Fibroblast of lung (primary cell): ENCODE results near the gene B3GAT3. TPM values are rescaled to one million over a fixed set of nuclear protein-coding genes. Genes with fewer than 3 reads are reported as not detected.

Source experiments
- DNase-seq, 2 donors: peaks; one replicate each; pipeline versions ENCODE4 v3.0.0 to v3.0.0-alpha.2; 2010; ENCODE audit warnings: low read depth in 2 of 2
- H2AFZ ChIP-seq: 2 replicates; pipeline ENCODE4 v1.5.1; 2012; ENCODE audit warnings: low read length, control low read depth, inconsistent platforms
- H3K27ac ChIP-seq: 2 replicates; pipeline ENCODE4 v1.5.1; 2011; ENCODE audit warnings: low read length, control low read depth; ENCODE audit not compliant: insufficient read depth
- H3K27me3 ChIP-seq: 2 replicates; pipeline ENCODE4 v1.5.1; 2011; ENCODE audit warnings: mild to moderate bottlenecking, low read length; ENCODE audit not compliant: control insufficient read depth, insufficient read depth
- H3K36me3 ChIP-seq: 2 replicates; pipeline ENCODE4 v1.5.1; 2011; ENCODE audit warnings: low read length; ENCODE audit not compliant: control insufficient read depth, insufficient read depth
- H3K4me1 ChIP-seq: 2 replicates; pipeline ENCODE4 v1.5.1; 2011; ENCODE audit warnings: low read length; ENCODE audit not compliant: control insufficient read depth, insufficient read depth; ENCODE audit errors: extremely low read depth
- H3K4me2 ChIP-seq: 2 replicates; pipeline ENCODE4 v1.5.1; 2011; ENCODE audit warnings: low read length, control low read depth; ENCODE audit not compliant: insufficient read depth; ENCODE audit errors: extremely low read depth
- H3K4me3 ChIP-seq, 4 experiments: fragments of 200-600 bp in 1 of 4; sonication (generic) in 1 of 4; replicated peaks in 1 of 4; 2 replicates each; pipeline ENCODE4 v1.5.1; 2011 to 2016; ENCODE audit warnings: low read length in 4 of 4, low read depth in 3 of 4, mild to moderate bottlenecking in 3 of 4, control low read depth in 2 of 4, inconsistent platforms in 1 of 4, mixed read lengths in 1 of 4; ENCODE audit not compliant: insufficient read depth in 1 of 4; ENCODE audit errors: control extremely low read depth in 1 of 4
- H3K79me2 ChIP-seq: 2 replicates; pipeline ENCODE4 v1.5.1; 2012; ENCODE audit warnings: mild to moderate bottlenecking, low read length, inconsistent platforms; ENCODE audit not compliant: control insufficient read depth, insufficient read depth
- H3K9ac ChIP-seq: 2 replicates; pipeline ENCODE4 v1.5.1; 2011; ENCODE audit warnings: mild to moderate bottlenecking, low read length, control low read depth; ENCODE audit not compliant: insufficient read depth
- H3K9me3 ChIP-seq: 2 replicates; pipeline ENCODE4 v1.5.1; 2012; ENCODE audit warnings: low read depth, low read length; ENCODE audit not compliant: control insufficient read depth, insufficient read depth
- H4K20me1 ChIP-seq: 2 replicates; pipeline ENCODE4 v1.5.1; 2011; ENCODE audit warnings: low read length; ENCODE audit not compliant: control insufficient read depth, insufficient read depth; ENCODE audit errors: extremely low read depth
- EZH2 ChIP-seq: IDR thresholded peaks from 2 replicates; pipeline ENCODE4 v1.5.1; 2012; ENCODE audit warnings: low read length, control low read depth, mild to moderate bottlenecking; ENCODE audit errors: missing control alignments
- polyA plus RNA-seq, 2 donors: library from polyadenylated mRNA; depleted of rRNA in 1 of 2; stranded (reverse) in 1 of 2; unstranded in 1 of 2; fragments of >200 nt; gene quantifications; 2 replicates each; pipeline ENCODE4 v1.2.1, GENCODE V29; 2011 to 2012; ENCODE audit warnings: missing spikeins in 1 of 2
- total RNA-seq: library from RNA; depleted of rRNA; stranded (reverse); fragments of >200 nt; gene quantifications from 2 replicates; pipeline ENCODE4 v1.2.1, GENCODE V29; 2014
- TF ChIP-seq, protein P1 (sequence below), 2 donors: IDR thresholded peaks in 1 of 2; conservative IDR thresholded peaks in 1 of 2; 1 replicate in 1 of 2; 2 replicates in 1 of 2; pipeline ENCODE4 v1.5.1; 2011 to 2012; ENCODE audit warnings: low read length in 2 of 2, control low read depth in 1 of 2, inconsistent platforms in 1 of 2, low read depth in 1 of 2, mild to moderate bottlenecking in 1 of 2

Gene B3GAT3
- total and polyA plus RNA-seq, 2 donors (not counting 1 experiment from before 2014, with no cell fraction given) = 17.6 to 29.1 TPM

- Histone ChIP-seq H3K27me3 (no peaks in the 10 kb centered on the region), H2AFZ (no peak overlapping the region)
- DNase-seq = no peak
These were observed 14.1 kb downstream of the B3GAT3 start for GRCh38 chr11:62607714-62608113.

DNA sequence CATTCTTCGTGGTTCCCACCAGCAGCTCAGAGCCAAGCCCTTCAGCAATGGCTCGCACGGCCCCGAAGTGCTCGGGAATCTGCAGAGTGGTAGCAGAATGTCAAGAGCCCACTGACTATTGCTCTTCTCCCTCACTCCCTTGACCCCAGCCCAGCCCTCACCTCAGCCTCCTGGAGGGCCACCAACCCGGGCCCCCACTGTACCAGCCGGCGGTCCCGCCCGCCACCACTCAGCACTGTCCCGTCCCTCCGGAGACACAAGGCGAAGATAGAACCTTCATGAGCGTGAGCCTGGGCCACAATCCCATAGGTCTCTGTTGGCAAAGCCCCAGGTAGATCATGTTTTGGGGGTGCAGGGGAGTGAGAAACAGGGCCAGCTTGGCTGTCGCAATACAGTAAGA, 15.9 kb downstream of the B3GAT3 start:
- Histone ChIP-seq H3K9ac (no peak overlapping the region), H3K4me1 (peaks cover 4% of the 10 kb centered on the region), H3K27me3 (no peaks in the 10 kb centered on the region), H4K20me1 (no peaks in the 10 kb centered on the region), H3K27ac (no peak overlapping the region), H3K4me3 (no peak overlapping the region), H3K36me3 (peaks cover 9% of the 10 kb centered on the region), H3K9me3 (no peaks in the 10 kb centered on the region), H3K4me2 (no peak overlapping the region), H2AFZ (no peak overlapping the region), H3K79me2 (peaks cover 6% of the 10 kb centered on the region)
- no peak for DNase-seq
- TF ChIP-seq, protein P1, sequence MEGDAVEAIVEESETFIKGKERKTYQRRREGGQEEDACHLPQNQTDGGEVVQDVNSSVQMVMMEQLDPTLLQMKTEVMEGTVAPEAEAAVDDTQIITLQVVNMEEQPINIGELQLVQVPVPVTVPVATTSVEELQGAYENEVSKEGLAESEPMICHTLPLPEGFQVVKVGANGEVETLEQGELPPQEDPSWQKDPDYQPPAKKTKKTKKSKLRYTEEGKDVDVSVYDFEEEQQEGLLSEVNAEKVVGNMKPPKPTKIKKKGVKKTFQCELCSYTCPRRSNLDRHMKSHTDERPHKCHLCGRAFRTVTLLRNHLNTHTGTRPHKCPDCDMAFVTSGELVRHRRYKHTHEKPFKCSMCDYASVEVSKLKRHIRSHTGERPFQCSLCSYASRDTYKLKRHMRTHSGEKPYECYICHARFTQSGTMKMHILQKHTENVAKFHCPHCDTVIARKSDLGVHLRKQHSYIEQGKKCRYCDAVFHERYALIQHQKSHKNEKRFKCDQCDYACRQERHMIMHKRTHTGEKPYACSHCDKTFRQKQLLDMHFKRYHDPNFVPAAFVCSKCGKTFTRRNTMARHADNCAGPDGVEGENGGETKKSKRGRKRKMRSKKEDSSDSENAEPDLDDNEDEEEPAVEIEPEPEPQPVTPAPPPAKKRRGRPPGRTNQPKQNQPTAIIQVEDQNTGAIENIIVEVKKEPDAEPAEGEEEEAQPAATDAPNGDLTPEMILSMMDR (conservative IDR thresholded peaks at IDR 0.05 in 1 of 2, IDR thresholded peaks at IDR 0.05 in 1 of 2; ENCODE audit: low read depth in 1 of 2, low read length in 2 of 2) = no peak
- TF ChIP-seq EZH2 = no peak

More at GRCh38 chr11:62607714-62608113, 14.1 kb downstream of the B3GAT3 start:
- Histone ChIP-seq H4K20me1 (no peaks in the 10 kb centered on the region), H3K79me2 (no peaks in the 10 kb centered on the region), H3K4me3 (no peak overlapping the region), H3K27ac (no peak overlapping the region), H3K9ac (no peak overlapping the region), H3K9me3 (no peaks in the 10 kb centered on the region), H3K4me2 (no peak overlapping the region), H3K36me3 (peaks cover 9% of the 10 kb centered on the region), H3K4me1 (peaks cover 6% of the 10 kb centered on the region)
- no peak for TF ChIP-seq EZH2
- TF ChIP-seq, protein P1 (conservative IDR thresholded peaks at IDR 0.05 in 1 of 2, IDR thresholded peaks at IDR 0.05 in 1 of 2; ENCODE audit: low read depth in 1 of 2, low read length in 2 of 2) = no peak

DNA sequence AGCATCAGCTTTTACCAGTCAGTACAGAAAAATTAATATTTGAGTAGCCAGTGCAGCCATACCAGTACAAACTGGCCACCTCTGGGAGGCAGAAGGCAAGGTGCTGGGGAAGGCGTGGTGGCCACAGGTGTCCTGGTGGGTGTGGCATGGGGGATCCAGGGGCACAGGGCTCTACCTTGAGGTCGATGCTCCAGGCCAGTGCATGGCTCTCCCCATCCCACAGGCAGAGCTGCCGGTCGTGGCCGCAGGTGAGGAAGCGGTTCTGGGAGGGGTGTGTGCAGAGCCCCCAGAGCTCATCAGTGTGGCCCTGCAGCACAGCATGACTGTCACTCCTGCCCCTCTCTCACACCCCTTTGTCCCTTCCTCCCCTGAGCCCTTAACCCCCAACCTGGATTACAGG, 16.3 kb downstream of the B3GAT3 start:
- no peaks in the 10 kb centered on the region for H3K9me3 ChIP-seq
- DNase-seq = no peak
- H4K20me1 ChIP-seq = no peaks in the 10 kb centered on the region
- no peak overlapping the region for H3K9ac ChIP-seq
- H2AFZ ChIP-seq = no peak overlapping the region
- H3K27me3 ChIP-seq = no peaks in the 10 kb centered on the region
- H3K4me1 ChIP-seq = peaks cover 3% of the 10 kb centered on the region
- H3K79me2 ChIP-seq = peaks cover 10% of the 10 kb centered on the region
- H3K36me3 ChIP-seq = peaks cover 9% of the 10 kb centered on the region
- no peak for TF ChIP-seq EZH2
- TF ChIP-seq, protein P1 (conservative IDR thresholded peaks at IDR 0.05 in 1 of 2, IDR thresholded peaks at IDR 0.05 in 1 of 2; ENCODE audit: low read depth in 1 of 2, low read length in 2 of 2) = no peak
- H3K27ac ChIP-seq = no peak overlapping the region
- H3K4me3 ChIP-seq = no peak overlapping the region
- H3K4me2 ChIP-seq = no peak overlapping the region
